OCI-LY1 (cell line): ENCODE data around the gene SZT2.

ENCODE experiments used
- EZH2 ChIP-seq: fragments of 200-600 bp; sonication (generic), shearing (Covaris generic); IDR thresholded peaks from 2 replicates; pipeline ENCODE4 v1.8.0; 2017; ENCODE audit warnings: borderline replicate concordance, mixed run types, mild to moderate bottlenecking, antibody characterized with exemption, low read length, moderate library complexity, mixed read lengths
- TF ChIP-seq, protein P1 (sequence below): fragments of 200-600 bp; sonication (generic), shearing (Covaris generic); IDR thresholded peaks from 2 replicates; pipeline ENCODE4 v1.5.1; 2017; ENCODE audit warnings: mild to moderate bottlenecking, antibody characterized with exemption, low read length, moderate library complexity, mixed read lengths

DNA sequence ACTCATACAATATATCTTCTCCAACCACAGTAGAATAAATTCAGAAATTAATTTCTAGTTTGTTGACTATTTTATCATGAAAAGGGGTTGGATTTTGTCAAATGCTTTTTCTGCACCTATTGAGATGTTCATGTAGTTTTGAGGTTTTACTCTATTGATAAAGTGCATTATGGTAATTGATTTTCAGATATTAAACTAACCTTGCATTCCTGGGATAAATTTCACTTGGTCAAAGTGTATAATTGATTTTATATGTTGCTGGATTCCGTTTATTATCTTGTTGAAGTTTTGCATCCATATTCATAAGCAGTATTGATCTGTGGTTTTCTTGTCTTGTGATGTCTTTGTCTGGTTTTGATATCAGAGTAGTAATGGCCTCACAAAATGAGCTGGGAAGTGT lies 98.5 kb downstream of the SZT2 start:
- TF ChIP-seq, protein P1, sequence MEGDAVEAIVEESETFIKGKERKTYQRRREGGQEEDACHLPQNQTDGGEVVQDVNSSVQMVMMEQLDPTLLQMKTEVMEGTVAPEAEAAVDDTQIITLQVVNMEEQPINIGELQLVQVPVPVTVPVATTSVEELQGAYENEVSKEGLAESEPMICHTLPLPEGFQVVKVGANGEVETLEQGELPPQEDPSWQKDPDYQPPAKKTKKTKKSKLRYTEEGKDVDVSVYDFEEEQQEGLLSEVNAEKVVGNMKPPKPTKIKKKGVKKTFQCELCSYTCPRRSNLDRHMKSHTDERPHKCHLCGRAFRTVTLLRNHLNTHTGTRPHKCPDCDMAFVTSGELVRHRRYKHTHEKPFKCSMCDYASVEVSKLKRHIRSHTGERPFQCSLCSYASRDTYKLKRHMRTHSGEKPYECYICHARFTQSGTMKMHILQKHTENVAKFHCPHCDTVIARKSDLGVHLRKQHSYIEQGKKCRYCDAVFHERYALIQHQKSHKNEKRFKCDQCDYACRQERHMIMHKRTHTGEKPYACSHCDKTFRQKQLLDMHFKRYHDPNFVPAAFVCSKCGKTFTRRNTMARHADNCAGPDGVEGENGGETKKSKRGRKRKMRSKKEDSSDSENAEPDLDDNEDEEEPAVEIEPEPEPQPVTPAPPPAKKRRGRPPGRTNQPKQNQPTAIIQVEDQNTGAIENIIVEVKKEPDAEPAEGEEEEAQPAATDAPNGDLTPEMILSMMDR: no peak
- TF ChIP-seq EZH2: no peak
